HAP-1 (cell line): ENCODE measurements around the gene NR1H3.

Experiments used
- DNase-seq, 2 experiments: peaks; one replicate each; pipeline ENCODE4 v3.0.0-alpha.2; 2016 to 2020; ENCODE audit warnings: low spot score in 2 of 2
- H3K27me3 ChIP-seq: fragments of 250-450 bp; sonication (Bioruptor Pico); 2 replicates; pipeline ENCODE4 v1.5.1; 2020; ENCODE audit warnings: low read depth, mild to moderate bottlenecking, moderate library complexity
- H3K36me3 ChIP-seq: fragments of 250-450 bp; sonication (Bioruptor Pico); replicated peaks from 2 replicates; pipeline ENCODE4 v1.5.1; 2020; ENCODE audit warnings: mild to moderate bottlenecking
- H3K4me1 ChIP-seq: fragments of 250-450 bp; sonication (Bioruptor Pico); 2 replicates; pipeline ENCODE4 v1.5.1; 2020; ENCODE audit warnings: mild to moderate bottlenecking
- H3K4me3 ChIP-seq: fragments of 250-450 bp; sonication (Bioruptor Pico); 2 replicates; pipeline ENCODE4 v1.5.1; 2020; ENCODE audit warnings: mild to moderate bottlenecking, moderate library complexity
- H3K9me3 ChIP-seq: fragments of 250-450 bp; sonication (Bioruptor Pico); 2 replicates; pipeline ENCODE4 v1.5.1; 2020; ENCODE audit warnings: mild to moderate bottlenecking, moderate library complexity
- in situ Hi-C: fragments of 300-500 bp; cut with MboI; formaldehyde crosslinking; loops from 3 replicates; pipeline ENCODE4 v1.14.3; 2020; ENCODE audit warnings: low sequenced_read_pairs, inconsistent platforms, mixed read lengths

Gene NR1H3

GRCh38 chr11:47269002-47269828, 11.4 kb downstream of the NR1H3 start:
- H3K36me3 ChIP-seq, result no peaks in the 10 kb centered on the region; the same call in 1 of the 2 replicates
- peak overlapping the region; percentile 57 for H3K4me3 ChIP-seq
- no peaks in the 10 kb centered on the region for H3K9me3 ChIP-seq
- peaks cover 19% of the 10 kb centered on the region for H3K4me1 ChIP-seq
- no peaks in the 10 kb centered on the region for H3K27me3 ChIP-seq
- peak; percentile 83 to 94 for DNase-seq
- in situ Hi-C loops, result loop anchor here (5.0 kb wide), 1 partner anchor 92 kb away; the partner anchor contains the start of gene ARFGAP2

- peak; percentile 72 to 89 for DNase-seq
- Histone ChIP-seq H3K27me3 (no peaks in the 10 kb centered on the region), H3K4me1 (peaks cover 19% of the 10 kb centered on the region), H3K4me3 (peak within 1 kb of the TSS; percentile 57), H3K36me3 (peaks cover 6% of the 10 kb centered on the region), H3K9me3 (no peaks in the 10 kb centered on the region)
- in situ Hi-C loops, result loop anchor here (5.0 kb wide), 1 partner anchor 93 kb away; the partner anchor contains the start of gene ARFGAP2
These were observed 12.1 kb downstream of the NR1H3 start, which contains the start of gene MADD for GRCh38 chr11:47269829-47270305. Gene MADD, plus strand, starts transcription at chr11:47270133.

GRCh38 chr11:47270331-47271271, 12.8 kb downstream of the NR1H3 start:
- Histone ChIP-seq H3K4me3 (peak overlapping the region; percentile 57), H3K27me3 (no peaks in the 10 kb centered on the region), H3K9me3 (no peaks in the 10 kb centered on the region), H3K36me3 (peaks cover 13% of the 10 kb centered on the region), H3K4me1 (peaks cover 19% of the 10 kb centered on the region)
- in situ Hi-C loops, result no loop called here
- peak; percentile 23 to 47 for DNase-seq

- Histone ChIP-seq H3K27me3 (no peaks in the 10 kb centered on the region), H3K4me1 (peaks cover 19% of the 10 kb centered on the region), H3K4me3 (peak overlapping the region; percentile 57), H3K36me3 (peaks cover 20% of the 10 kb centered on the region), H3K9me3 (no peaks in the 10 kb centered on the region)
- no peak for DNase-seq
- in situ Hi-C loops, result no loop called here
These were observed 13.5 kb downstream of the NR1H3 start for GRCh38 chr11:47271328-47271727.

GRCh38 chr11:47271961-47272661, 14.3 kb downstream of the NR1H3 start:
- no peak for DNase-seq
- H3K9me3 ChIP-seq, result no peaks in the 10 kb centered on the region
- H3K36me3 ChIP-seq, result peaks cover 28% of the 10 kb centered on the region
- in situ Hi-C loops, result no loop called here
- H3K4me3 ChIP-seq, result no peak overlapping the region
- H3K4me1 ChIP-seq, result peaks cover 19% of the 10 kb centered on the region
- no peaks in the 10 kb centered on the region for H3K27me3 ChIP-seq

GRCh38 chr11:47272706-47273105, 14.9 kb downstream of the NR1H3 start:
- in situ Hi-C loops, result no loop called here
- peaks cover 34% of the 10 kb centered on the region for H3K36me3 ChIP-seq
- H3K4me3 ChIP-seq, result no peak overlapping the region
- H3K4me1 ChIP-seq, result peaks cover 19% of the 10 kb centered on the region
- no peaks in the 10 kb centered on the region for H3K27me3 ChIP-seq
- DNase-seq, result peak in 1 of 2 experiments; percentile 23
- H3K9me3 ChIP-seq, result no peaks in the 10 kb centered on the region

GRCh38 chr11:47274495-47275235, 16.9 kb downstream of the NR1H3 start:
- peaks cover 44% of the 10 kb centered on the region for H3K36me3 ChIP-seq
- H3K9me3 ChIP-seq, result no peaks in the 10 kb centered on the region
- no peak overlapping the region for H3K4me3 ChIP-seq
- no peaks in the 10 kb centered on the region for H3K27me3 ChIP-seq
- DNase-seq, result no peak
- in situ Hi-C loops, result no loop called here
- peaks cover 9% of the 10 kb centered on the region for H3K4me1 ChIP-seq

GRCh38 chr11:47276923-47277322, 19.1 kb downstream of the NR1H3 start:
- Histone ChIP-seq H3K27me3 (no peaks in the 10 kb centered on the region), H3K36me3 (peaks cover 64% of the 10 kb centered on the region), H3K4me3 (no peak overlapping the region), H3K9me3 (no peaks in the 10 kb centered on the region), H3K4me1 (peaks cover under 1% of the 10 kb centered on the region; the same call in 1 of the 2 replicates)
- in situ Hi-C loops, result no loop called here
- DNase-seq, result no peak

GRCh38 chr11:47278058-47278457, 20.3 kb downstream of the NR1H3 start:
- Histone ChIP-seq H3K9me3 (no peaks in the 10 kb centered on the region), H3K27me3 (no peaks in the 10 kb centered on the region), H3K4me3 (no peak overlapping the region), H3K4me1 (no peaks in the 10 kb centered on the region), H3K36me3 (peaks cover 75% of the 10 kb centered on the region)
- DNase-seq, result no peak
- in situ Hi-C loops, result no loop called here

- Histone ChIP-seq H3K4me3 (no peak overlapping the region), H3K27me3 (no peaks in the 10 kb centered on the region), H3K9me3 (no peaks in the 10 kb centered on the region), H3K36me3 (peaks cover 80% of the 10 kb centered on the region), H3K4me1 (no peaks in the 10 kb centered on the region)
- DNase-seq, result no peak
- in situ Hi-C loops, result no loop called here
These were observed 21.0 kb downstream of the NR1H3 start for GRCh38 chr11:47278769-47279168.

GRCh38 chr11:47280099-47280498, 22.3 kb downstream of the NR1H3 start:
- H3K4me1 ChIP-seq, result no peaks in the 10 kb centered on the region
- H3K4me3 ChIP-seq, result no peak overlapping the region
- H3K27me3 ChIP-seq, result no peaks in the 10 kb centered on the region
- DNase-seq, result no peak
- H3K9me3 ChIP-seq, result no peaks in the 10 kb centered on the region
- in situ Hi-C loops, result no loop called here
- peaks cover 86% of the 10 kb centered on the region for H3K36me3 ChIP-seq

- DNase-seq, result no peak
- H3K4me3 ChIP-seq, result no peak overlapping the region
- H3K27me3 ChIP-seq, result no peaks in the 10 kb centered on the region
- peaks cover 86% of the 10 kb centered on the region for H3K36me3 ChIP-seq
- H3K4me1 ChIP-seq, result no peaks in the 10 kb centered on the region
- H3K9me3 ChIP-seq, result no peaks in the 10 kb centered on the region
- in situ Hi-C loops, result no loop called here
These were observed 23.1 kb downstream of the NR1H3 start for GRCh38 chr11:47280860-47281259.
